GM21529 (cell line): Measurements from ENCODE around the gene LMCD1.
A peak's percentile ranks its signal among the peaks of the same experiment; 100 is the strongest.

Experiments
- ATAC-seq: cut with Tn5 transposase; IDR thresholded peaks from one replicate; pipeline ENCODE4 v1.9.1; 2021; ENCODE audit not compliant: unreplicated experiment

Gene LMCD1

DNA sequence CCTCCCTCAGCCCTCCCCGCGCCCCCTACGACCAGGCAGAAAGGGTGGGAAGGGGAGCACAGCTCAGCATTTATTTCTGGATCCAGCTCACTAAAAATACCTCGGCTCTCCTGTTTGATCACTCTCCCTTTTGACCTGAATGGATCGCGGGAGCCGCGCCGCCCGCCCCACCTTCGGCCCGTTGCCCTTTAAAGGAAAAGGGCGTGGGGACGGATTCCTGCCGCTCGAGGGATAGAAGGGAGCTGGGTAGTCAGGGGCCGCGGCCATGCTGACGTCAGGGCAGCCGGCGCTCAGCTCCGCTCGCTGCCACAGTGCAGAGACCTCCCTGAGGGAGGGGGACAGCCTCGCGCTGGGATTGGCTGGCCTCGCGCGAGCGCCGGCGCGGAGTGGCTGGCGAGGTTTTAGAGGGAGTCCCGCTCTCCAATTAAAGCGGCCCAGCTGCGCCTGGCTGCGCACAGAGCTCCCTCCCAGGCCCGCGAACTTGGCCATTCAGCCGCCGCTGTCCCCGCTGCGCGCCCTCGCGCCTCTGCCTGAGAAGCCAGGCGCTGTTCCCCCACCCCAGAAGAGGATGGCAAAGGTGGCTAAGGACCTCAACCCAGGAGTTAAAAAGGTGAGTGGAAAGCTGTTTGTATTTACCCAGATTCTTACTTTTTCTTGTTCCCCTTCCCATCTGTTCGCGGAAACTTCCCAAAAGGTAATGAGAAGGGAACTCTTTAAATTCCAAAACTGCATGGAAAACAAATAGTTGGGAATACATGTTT, at the start of gene LMCD1:
LMCD1 (plus strand) TSS at position 453 of the 761 bp plus-strand sequence; CDS start at position 569, 116 bp downstream.
- peak; percentile 97 for ATAC-seq

- no peak for ATAC-seq
These were observed 49.5 kb upstream of the LMCD1 start for GRCh38 chr3:8452112-8452511.

DNA sequence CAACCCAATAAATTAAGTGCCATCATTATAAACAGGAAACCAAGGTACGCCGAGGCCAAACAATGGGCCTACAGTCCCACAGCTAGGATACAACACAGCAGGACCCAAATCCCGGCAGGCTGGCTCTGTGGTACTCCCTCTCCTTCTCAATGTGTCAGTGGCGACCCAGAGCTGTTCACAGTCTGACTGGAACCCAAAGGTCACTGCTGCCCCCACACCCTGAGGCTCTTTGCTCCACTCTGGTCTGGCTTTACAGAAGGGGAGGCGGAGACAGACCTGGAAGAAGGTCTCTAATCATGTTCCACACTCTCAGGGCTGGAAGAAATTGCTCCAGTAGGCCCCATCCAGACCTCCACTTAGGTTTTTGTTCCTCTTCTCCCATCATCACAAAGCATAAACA, 48.5 kb upstream of the LMCD1 start:
- ATAC-seq, result no peak

DNA sequence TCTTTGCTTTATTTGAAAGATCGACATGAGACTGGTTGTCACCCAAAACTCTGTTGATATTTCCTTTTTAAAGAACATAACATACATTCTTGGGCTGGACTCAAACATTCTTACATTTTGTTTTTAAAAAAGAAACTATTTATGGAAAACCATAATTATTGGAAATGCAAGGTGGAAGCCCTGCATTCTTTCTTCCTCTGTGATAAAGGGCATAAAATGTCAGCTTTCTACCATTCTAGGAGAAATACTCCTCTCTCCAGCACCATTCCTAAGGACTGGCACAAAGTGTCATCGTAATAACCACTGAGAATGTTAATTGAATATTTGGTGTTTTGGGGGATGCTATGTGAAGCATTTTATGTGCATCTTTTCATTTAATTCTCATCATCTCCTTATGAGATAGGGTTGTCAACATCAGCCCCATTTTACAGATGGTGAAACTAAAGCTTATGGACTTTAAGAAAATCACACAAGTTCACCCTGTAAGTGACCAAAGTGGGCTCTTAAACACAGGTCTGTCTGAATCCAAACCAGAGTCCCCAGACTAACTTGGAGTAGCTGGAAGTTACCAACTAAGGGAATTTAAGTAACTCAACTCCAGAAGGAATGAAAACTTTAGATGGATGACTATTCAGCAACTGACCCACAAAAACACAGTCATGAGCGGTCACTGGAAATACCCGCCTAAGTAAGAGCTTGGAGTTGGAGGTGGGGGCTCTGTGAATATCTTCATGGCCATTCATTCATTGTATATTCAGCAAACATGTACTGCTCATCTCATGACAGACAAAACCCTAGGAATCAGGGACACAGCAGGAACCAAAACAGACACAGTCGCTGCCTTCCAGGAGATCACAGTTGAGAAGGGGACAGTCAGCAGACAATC, 45.9 kb upstream of the LMCD1 start:
- no peak for ATAC-seq

DNA sequence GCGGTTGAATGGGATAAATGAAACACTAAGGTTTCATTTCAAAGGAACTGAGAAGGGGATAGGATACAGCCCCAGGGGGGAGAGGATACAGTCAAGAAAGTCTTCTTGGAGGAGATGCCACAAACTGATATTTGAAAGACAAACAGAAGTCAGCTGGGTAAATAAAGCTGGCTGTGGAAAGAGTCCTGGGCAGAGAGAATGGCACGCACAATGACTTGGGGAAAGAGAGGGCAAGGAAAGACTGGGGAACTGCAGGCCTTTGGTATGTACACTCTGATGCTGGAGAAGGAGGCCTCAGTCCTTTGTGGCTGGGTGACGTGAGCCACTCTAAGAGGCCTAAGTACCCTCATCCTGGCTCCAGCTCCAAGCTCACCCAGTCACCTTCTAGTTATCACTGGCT, 45.2 kb upstream of the LMCD1 start:
- ATAC-seq, result no peak

- no peak for ATAC-seq
These were observed 44.6 kb upstream of the LMCD1 start for GRCh38 chr3:8457039-8457438.

DNA sequence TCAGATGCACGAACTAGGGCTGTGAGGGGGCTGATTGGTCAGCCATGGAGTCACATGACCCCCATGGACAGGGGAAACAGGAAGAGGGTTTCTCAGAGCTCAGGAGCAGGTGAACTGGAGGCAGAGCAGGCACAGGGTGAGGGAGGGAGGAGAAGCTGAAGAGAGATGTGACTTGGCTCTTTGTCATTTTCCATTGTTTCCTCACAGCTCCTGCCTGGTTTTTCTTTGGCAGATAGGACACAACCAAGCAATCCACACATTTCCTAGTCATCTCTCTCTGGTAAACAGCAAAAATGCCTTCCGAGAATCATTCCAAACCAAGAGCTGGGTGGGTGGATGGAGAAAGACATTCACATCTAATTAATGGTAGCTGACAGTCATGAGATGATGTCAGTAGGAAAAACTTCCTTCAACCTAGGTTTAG, 43.4 kb upstream of the LMCD1 start:
- no peak for ATAC-seq

DNA sequence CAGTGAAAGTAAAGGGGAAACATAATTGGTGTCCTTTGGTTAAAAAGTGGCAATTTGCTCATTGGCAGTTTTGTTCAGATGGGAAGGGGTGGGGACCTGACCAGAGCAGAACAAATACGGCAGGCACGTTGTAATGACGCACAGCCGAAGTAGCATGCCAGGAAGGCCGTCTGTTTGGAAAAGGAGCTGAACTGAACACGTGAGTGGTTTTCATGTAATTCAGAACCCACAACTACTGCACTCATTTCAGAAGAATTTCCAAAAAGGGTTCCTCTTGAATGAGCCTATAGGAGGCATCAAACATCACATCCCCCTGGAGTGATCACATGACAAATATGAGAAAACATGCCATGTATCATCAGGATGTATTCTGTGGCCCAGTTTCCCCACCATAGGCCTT, 42.9 kb upstream of the LMCD1 start:
- no peak for ATAC-seq

- ATAC-seq, result no peak
These were observed 41.4 kb upstream of the LMCD1 start for GRCh38 chr3:8460050-8460708.

GRCh38 chr3:8460815-8461456, 40.7 kb upstream of the LMCD1 start:
- no peak for ATAC-seq

DNA sequence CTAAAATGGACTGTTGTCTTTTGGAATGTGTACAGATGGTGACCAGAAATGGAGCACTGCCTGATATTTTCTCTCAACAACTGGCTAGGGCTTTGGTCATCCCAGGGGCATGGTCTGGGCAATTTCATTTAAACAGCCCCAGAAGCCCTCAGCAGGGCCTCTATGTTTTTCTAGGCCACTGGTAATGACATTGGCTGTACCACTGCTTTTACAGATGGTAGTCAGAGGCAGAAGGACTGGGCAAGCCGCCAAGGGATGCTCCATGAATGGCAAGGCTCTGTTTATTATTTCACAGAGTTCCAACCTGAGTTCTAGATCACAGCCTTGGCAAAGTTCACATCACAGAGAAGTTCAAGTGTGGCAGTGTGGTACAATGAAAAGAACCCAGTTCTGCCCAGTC, 37.0 kb upstream of the LMCD1 start:
- no peak for ATAC-seq

DNA sequence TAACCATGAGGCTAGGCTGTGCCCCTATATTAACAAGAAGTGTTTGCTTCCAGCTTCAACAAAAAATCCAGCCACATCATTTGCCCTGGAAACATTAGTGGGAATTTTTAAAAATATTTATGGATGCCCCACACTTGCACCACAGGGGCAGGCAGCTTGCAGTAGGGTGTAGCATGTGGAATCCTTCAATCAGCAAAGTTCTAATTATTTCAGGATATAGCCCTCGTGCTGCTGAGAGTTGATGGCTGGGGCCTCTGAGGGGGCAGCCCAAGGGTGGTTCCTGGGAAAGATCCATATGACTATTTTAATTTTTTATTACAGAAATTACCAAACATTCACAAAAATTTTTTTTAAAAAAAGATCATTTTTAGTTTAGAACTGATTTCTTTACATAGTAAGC, 35.1 kb upstream of the LMCD1 start:
- ATAC-seq, result no peak

DNA sequence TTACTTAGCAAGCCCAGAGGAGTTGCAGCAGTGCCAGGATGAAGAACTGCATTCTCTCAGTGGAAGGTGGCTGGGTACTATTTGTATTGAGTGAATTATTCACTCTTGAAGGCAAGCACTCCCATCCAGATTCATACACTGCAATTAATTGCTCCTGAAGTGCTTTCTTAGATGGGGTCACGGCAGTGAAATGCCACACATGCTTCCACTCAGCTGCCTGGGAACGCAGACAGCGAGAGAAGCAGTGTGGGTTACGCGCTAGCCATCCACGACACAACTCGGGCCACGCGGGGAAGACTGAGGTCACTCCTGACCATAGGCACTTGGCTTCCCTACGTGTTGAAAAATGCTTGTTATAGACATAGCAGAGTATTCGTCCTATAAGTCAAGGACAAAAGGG, 30.8 kb upstream of the LMCD1 start:
- no peak for ATAC-seq

DNA sequence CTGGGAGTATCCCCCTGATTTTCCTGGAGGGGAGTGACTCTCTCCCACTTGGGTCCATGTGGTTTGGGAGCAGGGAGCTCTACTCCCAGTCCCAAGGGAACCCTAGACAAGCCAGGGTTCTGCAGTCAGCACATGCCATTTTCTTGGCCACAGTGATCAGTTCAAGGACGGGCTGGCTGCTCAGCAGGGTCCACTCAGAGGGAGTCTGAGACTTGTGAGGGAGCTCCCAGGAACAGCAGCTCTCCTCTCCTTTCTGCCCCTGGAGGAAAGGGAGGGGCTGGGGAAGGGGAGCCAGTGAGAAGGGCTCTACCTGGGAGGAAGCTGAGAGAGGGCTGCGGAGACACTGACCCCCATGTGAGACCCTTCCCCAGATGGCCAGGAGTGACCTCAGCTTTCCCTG, 29.1 kb upstream of the LMCD1 start:
- no peak for ATAC-seq

DNA sequence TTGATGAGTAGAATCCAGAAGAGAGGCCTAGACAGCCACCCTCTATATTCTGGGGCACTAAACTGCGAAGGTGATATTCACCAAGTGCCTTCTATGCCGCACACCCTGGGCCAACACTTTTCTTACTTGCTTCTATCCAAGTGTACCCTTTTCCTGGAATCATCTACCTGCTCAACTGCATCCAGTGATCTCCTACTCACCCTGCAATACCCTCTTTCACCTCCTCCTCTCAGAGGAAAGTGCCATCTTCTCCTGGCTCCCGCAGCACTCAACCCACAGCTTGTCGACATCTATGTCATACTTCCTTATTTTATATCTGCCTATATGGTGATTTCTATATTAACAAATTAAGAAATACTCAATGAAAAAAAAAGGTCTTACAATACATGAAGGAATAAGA, 28.6 kb upstream of the LMCD1 start:
- ATAC-seq, result no peak

GRCh38 chr3:8473990-8474389, 27.6 kb upstream of the LMCD1 start:
- no peak for ATAC-seq

- ATAC-seq, result no peak
These were observed 26.6 kb upstream of the LMCD1 start for GRCh38 chr3:8474991-8475390.

DNA sequence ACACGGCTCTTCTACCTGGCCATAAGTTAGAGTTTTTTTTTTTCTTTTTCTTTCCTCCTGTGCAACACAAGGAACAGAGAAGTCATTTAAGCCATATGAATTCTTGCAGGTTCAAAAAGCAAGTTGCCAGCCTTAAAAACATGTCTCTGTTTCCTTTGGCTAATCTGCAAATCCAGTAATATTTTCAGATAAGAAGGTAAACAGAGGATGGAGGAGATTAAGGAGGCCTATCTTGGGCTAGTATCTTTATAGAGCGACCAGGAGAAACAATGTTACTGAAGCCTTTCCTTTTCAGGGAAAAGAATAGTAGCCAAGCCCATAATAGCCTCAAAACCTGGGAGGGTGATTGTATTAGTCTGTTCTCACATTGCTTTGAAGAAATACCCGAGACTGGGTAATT, 20.9 kb upstream of the LMCD1 start:
- ATAC-seq, result no peak

- ATAC-seq, result no peak
These were observed 20.2 kb upstream of the LMCD1 start for GRCh38 chr3:8481380-8481779.

GRCh38 chr3:8482263-8482662, 19.4 kb upstream of the LMCD1 start:
- no peak for ATAC-seq

DNA sequence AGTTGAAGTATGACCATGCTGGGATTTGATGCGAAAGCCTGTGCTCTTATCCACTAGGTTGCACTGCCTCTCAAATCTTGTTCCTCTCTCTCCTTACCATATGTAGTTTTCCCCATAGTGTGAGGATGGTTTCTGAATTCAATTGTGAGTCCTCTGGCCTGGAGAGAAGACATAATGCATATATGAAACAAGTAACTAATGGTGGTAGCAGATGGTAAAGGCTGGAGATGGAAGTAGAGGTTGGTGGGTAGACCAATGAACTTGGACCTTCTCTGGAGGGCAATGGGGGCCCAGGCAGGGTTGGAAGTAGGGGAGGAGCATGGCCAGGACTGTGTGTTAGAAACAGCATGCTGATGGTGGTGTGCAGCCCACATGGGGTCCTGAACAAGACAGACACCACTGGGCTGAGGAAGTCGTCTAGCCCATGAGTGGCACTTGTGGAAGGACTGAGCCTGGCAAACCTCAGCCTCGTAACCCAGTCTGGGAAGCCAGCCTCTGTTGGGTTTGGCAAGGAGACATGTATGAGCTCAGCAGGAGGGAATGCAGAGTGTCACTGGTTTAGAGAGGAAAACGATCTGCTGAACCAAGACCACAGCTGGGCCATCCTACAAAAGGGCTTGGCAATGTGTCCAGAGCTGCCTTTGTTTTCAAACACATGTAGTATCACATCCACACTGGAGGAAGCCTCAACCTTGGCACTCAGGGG, 18.5 kb upstream of the LMCD1 start:
- ATAC-seq, result no peak
